Mesothelial cell of epicardium (in vitro differentiated cells): ENCODE data around the gene SEPTIN6. TPM values are rescaled to one million over a fixed set of nuclear protein-coding genes. Genes with fewer than 3 reads are reported as not detected.

Experiments used
- DNase-seq, 2 experiments: peaks; one replicate each; pipeline ENCODE4 v3.0.0; 2021; ENCODE audit warnings: low spot score in 2 of 2; ENCODE audit not compliant: unreplicated experiment in 2 of 2
- H3K27ac Mint-ChIP-seq: 2 replicates; pipeline ENCODE4 v1.8.0; 2021; ENCODE audit warnings: mixed read lengths
- H3K27me3 Mint-ChIP-seq: 2 replicates; pipeline ENCODE4 v1.8.0; 2021; ENCODE audit warnings: low read depth, mixed read lengths
- H3K36me3 Mint-ChIP-seq: 2 replicates; pipeline ENCODE4 v1.8.0; 2021; ENCODE audit warnings: mixed read lengths
- H3K4me1 Mint-ChIP-seq: 2 replicates; pipeline ENCODE4 v1.8.0; 2021; ENCODE audit warnings: mixed read lengths
- H3K4me3 Mint-ChIP-seq: 2 replicates; pipeline ENCODE4 v1.8.0; 2021; ENCODE audit warnings: mild to moderate bottlenecking, moderate library complexity, mixed read lengths
- H3K9me3 Mint-ChIP-seq: 2 replicates; pipeline ENCODE4 v1.8.0; 2021; ENCODE audit warnings: mixed read lengths
- total RNA-seq: library from RNA; stranded (reverse); gene quantifications from 3 replicates; pipeline ENCODE4 v1.2.1, GENCODE V29; 2021
- TF ChIP-seq, protein P1 (sequence below): fragments of 200-600 bp; sonication (generic); IDR thresholded peaks from one replicate; pipeline ENCODE4 v1.5.0; 2021; ENCODE audit warnings: antibody characterized with exemption; ENCODE audit not compliant: unreplicated experiment

SEPTIN6 gene
- total RNA-seq, 1 donor from 2014 or later: 62.7 TPM

DNA sequence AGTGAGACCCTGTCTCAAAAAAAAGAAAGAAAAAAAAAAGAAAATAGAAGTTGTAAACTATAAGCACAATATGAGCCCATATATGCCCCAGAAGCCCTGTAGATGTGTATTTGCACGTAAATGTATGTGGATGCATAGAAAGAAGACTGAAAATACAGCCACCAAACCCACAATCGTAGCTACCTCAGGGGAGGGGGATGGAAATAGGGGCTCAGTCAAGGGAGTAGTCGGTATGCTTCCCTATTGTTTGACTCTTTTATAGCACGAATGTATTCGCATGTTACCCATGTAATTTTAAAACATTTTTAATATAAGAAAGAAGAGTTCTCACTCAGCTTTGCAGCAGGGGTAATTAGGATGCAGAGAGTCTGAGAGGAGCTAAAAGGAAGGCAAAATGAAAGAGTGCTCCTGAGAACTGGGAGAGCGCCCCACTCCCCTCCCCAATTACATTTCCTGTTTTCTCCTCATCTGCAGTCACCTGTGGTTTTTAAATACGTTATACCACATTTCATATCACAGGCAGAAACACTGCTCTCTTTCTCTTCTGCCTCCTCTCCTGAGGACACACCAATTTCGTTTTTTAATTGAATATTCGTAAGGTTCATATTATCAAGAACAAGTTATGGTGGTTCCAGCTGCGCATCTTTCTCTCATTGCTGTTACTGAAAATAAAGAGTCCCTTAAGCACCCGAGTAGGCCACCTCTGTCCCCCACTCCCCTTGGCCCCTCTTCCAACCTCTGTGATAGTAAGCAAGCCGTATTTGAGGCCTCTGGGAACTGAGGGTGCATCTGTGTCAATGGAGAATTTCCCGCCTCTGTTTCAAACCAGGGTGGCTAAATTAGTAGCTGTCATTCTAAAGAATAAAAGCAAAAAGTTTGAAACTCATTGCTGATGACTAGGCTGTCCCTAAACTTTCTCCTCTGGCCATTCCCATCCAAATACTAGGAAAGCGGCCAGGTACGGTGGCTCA, 10.7 kb downstream of the SEPTIN6 start:
- H3K4me3 Mint-ChIP-seq: no peak overlapping the region
- peaks cover 10% of the 10 kb centered on the region for H3K9me3 Mint-ChIP-seq
- TF ChIP-seq, protein P1, sequence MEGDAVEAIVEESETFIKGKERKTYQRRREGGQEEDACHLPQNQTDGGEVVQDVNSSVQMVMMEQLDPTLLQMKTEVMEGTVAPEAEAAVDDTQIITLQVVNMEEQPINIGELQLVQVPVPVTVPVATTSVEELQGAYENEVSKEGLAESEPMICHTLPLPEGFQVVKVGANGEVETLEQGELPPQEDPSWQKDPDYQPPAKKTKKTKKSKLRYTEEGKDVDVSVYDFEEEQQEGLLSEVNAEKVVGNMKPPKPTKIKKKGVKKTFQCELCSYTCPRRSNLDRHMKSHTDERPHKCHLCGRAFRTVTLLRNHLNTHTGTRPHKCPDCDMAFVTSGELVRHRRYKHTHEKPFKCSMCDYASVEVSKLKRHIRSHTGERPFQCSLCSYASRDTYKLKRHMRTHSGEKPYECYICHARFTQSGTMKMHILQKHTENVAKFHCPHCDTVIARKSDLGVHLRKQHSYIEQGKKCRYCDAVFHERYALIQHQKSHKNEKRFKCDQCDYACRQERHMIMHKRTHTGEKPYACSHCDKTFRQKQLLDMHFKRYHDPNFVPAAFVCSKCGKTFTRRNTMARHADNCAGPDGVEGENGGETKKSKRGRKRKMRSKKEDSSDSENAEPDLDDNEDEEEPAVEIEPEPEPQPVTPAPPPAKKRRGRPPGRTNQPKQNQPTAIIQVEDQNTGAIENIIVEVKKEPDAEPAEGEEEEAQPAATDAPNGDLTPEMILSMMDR: no peak
- no peaks in the 10 kb centered on the region for H3K27me3 Mint-ChIP-seq
- DNase-seq: no peak
- peaks cover 18% of the 10 kb centered on the region for H3K4me1 Mint-ChIP-seq
- no peaks in the 10 kb centered on the region for H3K36me3 Mint-ChIP-seq
- H3K27ac Mint-ChIP-seq: no peak overlapping the region

DNA sequence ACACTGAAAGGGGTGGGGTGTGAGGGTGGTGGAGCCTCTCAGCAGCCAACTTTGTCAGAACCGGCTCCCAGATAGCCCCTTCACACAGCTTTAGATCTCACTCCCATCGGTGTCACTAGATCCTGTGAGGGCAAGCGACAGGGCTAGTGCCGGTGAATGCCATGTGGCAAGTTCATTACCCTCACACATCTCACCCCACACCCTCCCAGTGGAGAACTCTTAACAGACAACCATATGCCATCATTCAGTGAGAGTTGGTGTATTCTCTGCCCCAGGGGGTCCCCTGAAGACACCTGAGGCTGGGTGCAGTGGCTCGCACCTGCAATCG, 15.3 kb downstream of the SEPTIN6 start:
- H3K27ac Mint-ChIP-seq: no peak overlapping the region
- DNase-seq: no peak
- peaks cover 6% of the 10 kb centered on the region for H3K9me3 Mint-ChIP-seq
- H3K4me1 Mint-ChIP-seq: peaks cover 8% of the 10 kb centered on the region
- TF ChIP-seq, protein P1: no peak
- H3K27me3 Mint-ChIP-seq: no peaks in the 10 kb centered on the region
- H3K4me3 Mint-ChIP-seq: no peak overlapping the region
- no peaks in the 10 kb centered on the region for H3K36me3 Mint-ChIP-seq

GRCh38 chrX:119676949-119677653, 15.9 kb downstream of the SEPTIN6 start:
- Mint-ChIP-seq H3K36me3 (no peaks in the 10 kb centered on the region), H3K9me3 (peaks cover 6% of the 10 kb centered on the region), H3K27me3 (no peaks in the 10 kb centered on the region), H3K4me1 (peaks cover 13% of the 10 kb centered on the region), H3K4me3 (no peak overlapping the region), H3K27ac (no peak overlapping the region)
- TF ChIP-seq, protein P1: no peak
- no peak for DNase-seq

DNA sequence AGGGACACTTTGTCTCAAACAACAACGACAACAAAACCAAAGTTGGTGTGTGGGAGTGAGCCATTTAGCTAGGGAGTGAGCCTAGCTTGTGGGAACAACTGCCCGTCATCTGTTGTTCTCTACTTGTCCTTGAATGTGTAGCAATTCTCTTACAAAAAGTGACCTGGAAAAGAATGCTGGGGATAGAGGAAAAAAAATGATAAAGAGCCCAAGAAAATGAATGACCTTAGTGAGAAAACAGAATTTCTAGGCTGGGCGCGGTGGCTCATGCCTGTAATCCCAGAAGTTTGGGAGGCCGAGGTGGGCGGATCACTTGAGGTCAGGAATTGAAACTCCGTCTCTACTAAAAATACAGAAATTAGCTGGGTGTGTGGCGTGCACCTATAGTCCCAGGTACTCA, 19.6 kb downstream of the SEPTIN6 start:
- Mint-ChIP-seq H3K36me3 (no peaks in the 10 kb centered on the region), H3K9me3 (no peaks in the 10 kb centered on the region), H3K27me3 (no peaks in the 10 kb centered on the region), H3K4me1 (peaks cover 23% of the 10 kb centered on the region), H3K4me3 (no peak overlapping the region), H3K27ac (no peak overlapping the region)
- TF ChIP-seq, protein P1: no peak
- DNase-seq: no peak

GRCh38 chrX:119672426-119672825, 20.5 kb downstream of the SEPTIN6 start:
- Mint-ChIP-seq H3K27me3 (no peaks in the 10 kb centered on the region), H3K9me3 (no peaks in the 10 kb centered on the region), H3K4me3 (no peak overlapping the region), H3K27ac (peak overlapping the region; percentile 47), H3K4me1 (peaks cover 26% of the 10 kb centered on the region), H3K36me3 (no peaks in the 10 kb centered on the region)
- TF ChIP-seq, protein P1: no peak
- DNase-seq: no peak
